Measurements from ENCODE around the gene PEX13.
"Not testable (repeated sequence)": the region's sequence is repeated elsewhere in the genome, so short reads cannot be mapped to it uniquely, and the experiment has no call there.

PEX13 gene

DNA sequence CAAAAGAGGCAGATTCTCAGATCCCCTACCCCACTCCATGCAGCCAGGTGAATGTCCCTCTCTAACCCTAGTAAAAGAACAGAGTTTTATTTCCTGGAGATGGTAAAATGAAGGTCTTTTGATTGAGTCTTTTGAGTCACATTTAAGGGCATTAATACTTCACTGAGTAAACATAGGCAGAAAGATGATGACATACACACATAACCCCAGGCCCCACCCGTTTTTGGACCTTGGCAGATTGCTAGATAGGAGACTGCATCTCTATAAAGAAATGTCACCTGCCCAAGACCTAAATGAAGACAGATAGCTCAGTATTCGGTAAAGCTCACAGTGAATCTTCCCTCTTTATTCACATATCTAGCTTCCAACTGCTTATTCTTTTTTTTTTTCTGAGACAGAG, 28.3 kb upstream of the PEX13 start:
- TF ChIP-seq POLR2A (IDR thresholded peaks at IDR 0.05; ENCODE audit: low read length) = no peak
- no peak for TF ChIP-seq GATA1 (IDR thresholded peaks at IDR 0.05; ENCODE audit: low read depth, low read length)
- DNase-seq = peak; percentile 35 to 71

GRCh38 chr2:60991644-60992043, 25.9 kb upstream of the PEX13 start:
- no peak for DNase-seq
- no peak for TF ChIP-seq POLR2A (IDR thresholded peaks at IDR 0.05; ENCODE audit: low read length)
- TF ChIP-seq GATA1 (IDR thresholded peaks at IDR 0.05; ENCODE audit: low read depth, low read length) = no peak

DNA sequence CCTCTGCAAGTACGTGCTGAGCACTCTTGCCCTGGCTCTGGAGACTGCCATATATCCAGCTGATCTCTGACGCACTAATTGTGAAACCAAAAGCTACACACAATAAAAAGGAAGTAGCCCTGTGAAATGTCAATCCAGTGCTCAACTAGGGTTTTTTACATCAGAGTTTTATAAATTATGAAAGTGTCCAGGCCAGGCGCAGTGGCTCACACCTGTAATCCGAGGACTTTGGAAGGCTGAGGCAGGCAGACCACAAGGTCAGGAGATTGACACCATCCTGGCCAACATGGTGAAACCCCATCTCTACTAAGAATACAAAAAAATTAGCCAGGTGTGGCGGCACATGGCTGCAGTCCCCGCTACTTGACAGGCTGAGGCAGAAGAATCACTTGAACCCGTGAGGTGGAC, 24.5 kb upstream of the PEX13 start:
- TF ChIP-seq GATA1 (IDR thresholded peaks at IDR 0.05; ENCODE audit: low read depth, low read length) (no peak), POLR2A (IDR thresholded peaks at IDR 0.05; ENCODE audit: low read length) (no peak)
- DNase-seq = no peak

DNA sequence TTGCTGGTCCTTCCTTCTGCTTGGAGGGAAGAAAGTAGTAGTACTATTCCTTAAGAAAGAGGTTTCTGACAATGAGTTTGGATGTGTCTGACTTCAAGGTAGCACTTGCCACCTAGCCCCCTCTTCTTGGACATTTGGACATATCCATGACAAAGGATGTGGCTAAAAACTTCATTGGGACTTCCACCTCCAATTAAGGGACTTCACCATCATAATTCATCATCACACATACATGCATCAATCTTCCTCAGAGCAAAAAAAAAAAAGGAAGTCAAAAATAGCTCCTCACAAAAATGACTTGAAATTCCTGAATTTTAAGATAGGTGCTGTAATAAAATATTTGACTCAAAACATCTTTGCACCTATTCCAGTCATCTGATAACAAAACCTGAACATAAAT, 23.4 kb upstream of the PEX13 start:
- TF ChIP-seq POLR2A (IDR thresholded peaks at IDR 0.05; ENCODE audit: low read length) (no peak), GATA1 (IDR thresholded peaks at IDR 0.05; ENCODE audit: low read depth, low read length) (no peak)
- no peak for DNase-seq

- peak; percentile 61 to 77 for DNase-seq
- TF ChIP-seq GATA1 (IDR thresholded peaks at IDR 0.05; ENCODE audit: low read depth, low read length) = no peak
Observed at GRCh38 chr2:60998628-60999545, 18.6 kb upstream of the PEX13 start.

- TF ChIP-seq GATA1 (IDR thresholded peaks at IDR 0.05; ENCODE audit: low read depth, low read length) (no peak), POLR2A (IDR thresholded peaks at IDR 0.05; ENCODE audit: low read length) (no peak)
- no peak for DNase-seq
Observed at GRCh38 chr2:61005736-61006135, 11.8 kb upstream of the PEX13 start.

- TF ChIP-seq POLR2A (IDR thresholded peaks at IDR 0.05; ENCODE audit: low read length) = no peak
- no peak for TF ChIP-seq GATA1 (IDR thresholded peaks at IDR 0.05; ENCODE audit: low read depth, low read length)
- no peak for DNase-seq
Observed at GRCh38 chr2:61006486-61007105, 10.9 kb upstream of the PEX13 start.

- TF ChIP-seq POLR2A (IDR thresholded peaks at IDR 0.05; ENCODE audit: low read length) = no peak
- TF ChIP-seq GATA1 (IDR thresholded peaks at IDR 0.05; ENCODE audit: low read depth, low read length) = no peak
- DNase-seq = no peak
Observed at GRCh38 chr2:61009355-61009754, 8.2 kb upstream of the PEX13 start.

GRCh38 chr2:61011678-61012077, 5.8 kb upstream of the PEX13 start:
- TF ChIP-seq POLR2A (IDR thresholded peaks at IDR 0.05; ENCODE audit: low read length) = no peak
- TF ChIP-seq GATA1 (IDR thresholded peaks at IDR 0.05; ENCODE audit: low read depth, low read length) = no peak
- DNase-seq = no peak

GRCh38 chr2:61012303-61012702, 5.2 kb upstream of the PEX13 start:
- DNase-seq = not testable (repeated sequence)

DNA sequence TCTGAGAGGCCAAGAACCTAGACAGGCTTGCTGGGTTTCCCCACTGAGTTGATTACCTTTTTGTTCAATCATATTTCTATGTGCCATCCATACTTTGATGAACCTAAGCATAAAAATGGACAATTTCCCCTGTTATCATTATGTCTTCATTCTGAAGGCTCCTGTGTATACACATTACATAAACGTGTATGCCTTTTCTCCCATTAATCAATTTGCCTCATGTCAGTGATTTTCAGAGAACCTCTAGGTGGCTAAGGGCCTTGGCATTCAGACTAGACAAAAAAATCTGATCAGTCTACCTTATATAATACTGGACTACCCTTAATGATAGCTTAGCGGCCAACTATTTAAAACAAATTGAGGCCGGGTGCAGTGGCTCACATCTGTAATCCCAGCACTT, 4.1 kb upstream of the PEX13 start:
- TF ChIP-seq POLR2A (IDR thresholded peaks at IDR 0.05; ENCODE audit: low read length) (no peak), GATA1 (IDR thresholded peaks at IDR 0.05; ENCODE audit: low read depth, low read length) (no peak)

GRCh38 chr2:61014763-61015162, 2.8 kb upstream of the PEX13 start:
- TF ChIP-seq GATA1 (IDR thresholded peaks at IDR 0.05; ENCODE audit: low read depth, low read length) (no peak), POLR2A (IDR thresholded peaks at IDR 0.05; ENCODE audit: low read length) (no peak)
- no peak for DNase-seq

More for the DNA sequence above, 4.1 kb upstream of the PEX13 start:
- DNase-seq = no peak

GRCh38 chr2:61015976-61016375, 1.5 kb upstream of the PEX13 start:
- TF ChIP-seq GATA1 (IDR thresholded peaks at IDR 0.05; ENCODE audit: low read depth, low read length) (no peak), POLR2A (IDR thresholded peaks at IDR 0.05; ENCODE audit: low read length) (no peak)
- DNase-seq = no peak

GRCh38 chr2:61016392-61017002, 1.0 kb upstream of the PEX13 start:
- DNase-seq = peak in 1 of 2 experiments; percentile 59
- TF ChIP-seq POLR2A (IDR thresholded peaks at IDR 0.05; ENCODE audit: low read length) (no peak), GATA1 (IDR thresholded peaks at IDR 0.05; ENCODE audit: low read depth, low read length) (no peak)

All from erythroblast (primary cell).